Keratinocyte (primary cell): ENCODE data around the gene ESR2.

ENCODE experiments used
- EZH2 ChIP-seq: IDR thresholded peaks from one replicate; pipeline ENCODE4 v1.6.1; 2012; ENCODE audit warnings: inconsistent platforms, mild to moderate bottlenecking, low read length, moderate library complexity
- TF ChIP-seq, protein P1 (sequence below), 3 experiments: IDR thresholded peaks in 1 of 3; conservative IDR thresholded peaks in 1 of 3; optimal IDR thresholded peaks in 1 of 3; 2 replicates in 2 of 3; 3 replicates in 1 of 3; pipeline versions ENCODE3 to v1.5.1; 2011; ENCODE audit warnings: low read length in 3 of 3, mild to moderate bottlenecking in 3 of 3, moderate library complexity in 2 of 3, control low read depth in 1 of 3, inconsistent platforms in 1 of 3; ENCODE audit not compliant: insufficient read depth in 2 of 3; ENCODE audit errors: extremely low read depth in 1 of 3

DNA sequence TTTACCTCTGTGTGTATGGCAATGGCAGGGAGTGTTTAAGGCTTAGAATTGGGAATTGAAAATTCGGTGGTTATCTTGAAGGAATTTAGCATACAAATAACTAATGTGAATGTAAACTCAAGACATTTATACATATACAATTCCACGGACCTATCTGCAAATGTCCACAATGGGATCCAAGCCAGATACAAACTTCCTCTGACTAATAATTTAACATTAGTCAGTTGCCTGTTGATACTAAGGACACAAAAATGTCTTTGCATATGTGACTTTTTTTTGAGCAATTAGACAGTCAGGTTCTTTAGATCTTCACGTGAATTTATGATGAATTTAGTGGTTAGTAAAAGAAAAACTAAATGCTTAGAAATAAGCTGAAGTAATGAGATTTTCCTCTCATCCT lies 40.5 kb downstream of the ESR2 start:
- TF ChIP-seq, protein P1, sequence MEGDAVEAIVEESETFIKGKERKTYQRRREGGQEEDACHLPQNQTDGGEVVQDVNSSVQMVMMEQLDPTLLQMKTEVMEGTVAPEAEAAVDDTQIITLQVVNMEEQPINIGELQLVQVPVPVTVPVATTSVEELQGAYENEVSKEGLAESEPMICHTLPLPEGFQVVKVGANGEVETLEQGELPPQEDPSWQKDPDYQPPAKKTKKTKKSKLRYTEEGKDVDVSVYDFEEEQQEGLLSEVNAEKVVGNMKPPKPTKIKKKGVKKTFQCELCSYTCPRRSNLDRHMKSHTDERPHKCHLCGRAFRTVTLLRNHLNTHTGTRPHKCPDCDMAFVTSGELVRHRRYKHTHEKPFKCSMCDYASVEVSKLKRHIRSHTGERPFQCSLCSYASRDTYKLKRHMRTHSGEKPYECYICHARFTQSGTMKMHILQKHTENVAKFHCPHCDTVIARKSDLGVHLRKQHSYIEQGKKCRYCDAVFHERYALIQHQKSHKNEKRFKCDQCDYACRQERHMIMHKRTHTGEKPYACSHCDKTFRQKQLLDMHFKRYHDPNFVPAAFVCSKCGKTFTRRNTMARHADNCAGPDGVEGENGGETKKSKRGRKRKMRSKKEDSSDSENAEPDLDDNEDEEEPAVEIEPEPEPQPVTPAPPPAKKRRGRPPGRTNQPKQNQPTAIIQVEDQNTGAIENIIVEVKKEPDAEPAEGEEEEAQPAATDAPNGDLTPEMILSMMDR (optimal IDR thresholded peaks at IDR 0.05 in 1 of 3, IDR thresholded peaks at IDR 0.05 in 1 of 3, conservative IDR thresholded peaks at IDR 0.05 in 1 of 3; ENCODE audit: extremely low read depth in 1 of 3, insufficient read depth in 2 of 3, low read length in 3 of 3): no peak
- TF ChIP-seq EZH2: no peak
